GM23248 (cell line): ENCODE data around the gene BBS7.

Experiments used
- EZH2 ChIP-seq: fragments of 200-600 bp; sonication (generic); IDR thresholded peaks from 2 replicates; pipeline ENCODE4 v1.6.1; 2018; ENCODE audit warnings: antibody characterized with exemption, mild to moderate bottlenecking; ENCODE audit not compliant: insufficient read depth, poor library complexity, severe bottlenecking
- EZH2phosphoT487 ChIP-seq: fragments of 200-600 bp; sonication (generic); IDR thresholded peaks from 2 replicates; pipeline ENCODE4 v1.6.1; 2018; ENCODE audit warnings: antibody characterized with exemption, moderate library complexity, mild to moderate bottlenecking, low read depth; ENCODE audit not compliant: insufficient read depth

GRCh38 chr4:121885115-121885514 lies 14.8 kb upstream of the BBS7 start:
- no peak for TF ChIP-seq EZH2
- no peak for TF ChIP-seq EZH2phosphoT487
